UCSD-AML1 (cell line): ENCODE measurements around the gene NFATC4.
A peak's percentile ranks its signal among the peaks of the same experiment; 100 is the strongest.
"Not testable (repeated sequence)": the region's sequence is repeated elsewhere in the genome, so short reads cannot be mapped to it uniquely, and the experiment has no call there.

Source experiments
- DNase-seq: peaks from one replicate; lab custom pipeline; 2025; ENCODE audit not compliant: unreplicated experiment; lab: John Stamatoyannopoulos, UW

NFATC4 gene

DNA sequence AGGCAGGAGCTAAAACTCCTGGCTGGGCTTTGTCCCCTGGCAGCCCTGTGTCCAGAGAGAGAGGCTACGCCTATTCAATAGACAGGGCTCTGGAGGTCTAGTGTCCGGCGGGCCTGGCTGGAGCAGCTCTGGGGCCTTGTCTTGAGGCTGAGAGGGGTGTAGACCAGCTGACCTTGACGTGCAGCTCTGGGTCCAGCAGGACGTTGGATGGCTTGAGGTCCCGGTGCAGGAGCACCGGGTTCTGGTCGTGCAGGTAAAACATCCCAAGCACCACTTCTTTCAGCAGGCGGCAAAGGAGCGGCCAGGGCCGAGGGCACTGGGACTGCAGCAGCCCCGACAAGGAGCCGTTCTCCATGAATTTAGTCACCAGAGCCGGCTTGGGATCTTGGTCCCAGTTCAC is 29.1 kb upstream of the NFATC4 start:
- no peak for DNase-seq

DNA sequence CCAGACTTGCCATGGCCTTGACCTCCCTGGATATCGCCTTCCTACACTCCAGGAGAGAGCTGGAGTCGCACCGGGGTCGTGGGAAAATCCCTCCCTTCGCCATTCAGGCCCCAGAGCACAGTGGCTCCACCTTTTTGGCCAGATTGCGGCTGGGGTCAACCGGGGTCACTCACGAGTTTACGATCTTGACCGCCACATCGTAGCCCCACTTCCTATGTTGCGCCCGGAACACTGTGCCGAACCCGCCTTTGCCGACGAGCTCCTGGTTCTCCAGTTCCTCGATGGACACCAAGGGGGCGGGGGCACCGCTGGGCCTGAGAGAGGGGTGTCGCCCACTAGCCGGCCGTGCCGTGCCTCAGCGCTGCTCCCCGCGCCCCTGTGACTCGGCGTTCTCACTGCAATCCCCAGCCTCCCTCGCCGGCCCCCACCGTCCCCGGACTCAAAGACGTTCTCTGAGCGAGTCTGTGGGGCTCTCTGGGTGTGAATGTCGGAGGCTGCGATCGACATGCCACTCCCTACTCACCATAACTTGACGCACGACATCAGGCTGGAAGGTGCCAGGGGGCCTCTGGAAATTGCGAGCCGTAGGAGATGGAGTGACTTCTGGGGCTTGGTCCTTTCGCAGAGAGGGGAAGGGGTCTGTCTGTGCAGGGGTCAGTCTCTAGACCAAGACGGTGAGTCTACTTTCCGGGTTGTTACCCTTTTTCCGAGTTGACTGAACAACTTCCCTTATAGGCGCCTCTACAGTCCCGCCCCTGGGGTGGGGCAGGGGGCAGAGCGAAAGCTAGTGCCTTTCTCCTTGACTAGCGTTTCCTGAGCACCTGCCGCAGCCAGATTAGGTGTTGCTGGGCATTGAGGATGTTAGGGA is 28.5 kb upstream of the NFATC4 start, which contains the start of gene RIPK3:
RIPK3 (minus strand) TSS at position 708 of the 868 bp plus-strand sequence; CDS start at position 543, 165 bp downstream.
- peak; percentile 67 for DNase-seq

DNA sequence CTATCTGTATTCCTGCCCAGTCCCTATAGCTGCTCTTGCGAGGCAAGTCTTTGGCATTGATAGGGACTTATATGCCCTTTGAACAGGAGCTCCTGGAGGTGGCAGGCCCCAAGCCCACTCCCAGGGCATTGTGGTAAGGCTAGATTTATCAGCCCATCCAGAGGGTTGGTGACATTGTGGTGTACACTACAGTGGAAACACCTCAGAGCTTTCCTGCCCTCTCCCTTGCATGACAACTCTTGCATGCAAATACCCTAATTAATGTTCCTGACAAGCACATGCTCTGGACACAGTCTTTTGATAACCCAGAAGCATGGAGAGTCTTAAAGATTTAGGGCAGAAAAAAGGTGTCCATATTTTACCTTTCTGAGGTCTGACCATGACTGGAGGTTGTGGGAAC is 27.4 kb upstream of the NFATC4 start:
- DNase-seq: no peak

DNA sequence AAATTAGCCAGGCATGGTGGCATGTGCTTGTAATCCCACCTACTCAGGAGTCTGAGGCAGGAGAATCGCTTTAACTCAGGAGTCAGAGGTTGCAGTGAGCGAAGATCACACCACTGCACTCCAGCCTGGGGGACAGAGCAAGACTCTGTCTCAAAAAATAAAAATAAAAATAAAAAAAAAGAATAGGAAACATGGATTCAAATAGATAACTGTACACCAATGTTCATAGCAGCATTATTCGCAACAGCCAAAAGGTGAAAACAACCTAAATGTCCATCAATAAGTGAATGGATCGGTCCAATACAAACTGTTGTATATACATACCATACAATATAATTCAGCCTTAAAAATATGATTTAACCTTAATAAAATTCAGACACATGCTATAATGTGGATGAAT is 25.1 kb upstream of the NFATC4 start:
- no peak for DNase-seq

DNA sequence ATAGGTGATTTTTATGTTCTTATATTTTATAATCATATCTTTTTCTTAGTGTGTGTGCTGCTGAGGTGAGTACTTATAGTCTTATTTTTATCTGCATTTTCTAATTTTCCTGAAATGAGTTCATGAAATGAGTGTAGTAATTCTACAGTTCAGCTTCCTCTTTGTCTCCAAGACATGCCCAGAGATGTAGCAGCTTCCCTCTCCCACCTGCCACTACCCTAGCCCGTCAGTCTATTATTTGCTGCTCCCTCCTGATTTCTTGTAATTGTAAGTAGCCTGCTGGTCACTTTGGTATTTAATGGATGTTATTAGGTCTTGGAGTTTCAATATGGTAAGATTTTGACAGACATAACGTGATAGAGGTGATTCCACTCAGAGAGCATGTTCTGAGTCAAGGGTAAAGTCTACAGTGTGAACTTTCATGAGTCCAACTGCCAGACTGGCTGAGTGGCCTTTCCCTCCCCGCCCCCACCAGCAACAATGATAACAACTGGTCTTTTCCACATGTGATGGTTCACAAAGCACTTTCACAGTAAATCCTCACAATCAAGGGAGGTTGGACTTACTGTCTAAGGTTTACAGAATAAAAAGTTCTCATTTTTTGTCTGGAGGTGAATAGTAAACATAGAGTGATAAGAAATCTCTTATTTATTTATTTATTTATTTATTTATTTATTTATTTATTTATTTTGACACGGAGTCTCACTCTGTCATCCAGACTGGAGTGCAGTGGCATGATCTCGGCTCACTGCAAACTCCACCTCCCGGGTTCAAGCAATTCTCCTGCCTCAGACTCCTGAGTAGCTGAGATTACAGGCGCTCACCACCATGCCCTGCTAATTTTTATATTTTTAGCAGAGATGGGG is 24.0 kb upstream of the NFATC4 start:
- DNase-seq: no peak

DNA sequence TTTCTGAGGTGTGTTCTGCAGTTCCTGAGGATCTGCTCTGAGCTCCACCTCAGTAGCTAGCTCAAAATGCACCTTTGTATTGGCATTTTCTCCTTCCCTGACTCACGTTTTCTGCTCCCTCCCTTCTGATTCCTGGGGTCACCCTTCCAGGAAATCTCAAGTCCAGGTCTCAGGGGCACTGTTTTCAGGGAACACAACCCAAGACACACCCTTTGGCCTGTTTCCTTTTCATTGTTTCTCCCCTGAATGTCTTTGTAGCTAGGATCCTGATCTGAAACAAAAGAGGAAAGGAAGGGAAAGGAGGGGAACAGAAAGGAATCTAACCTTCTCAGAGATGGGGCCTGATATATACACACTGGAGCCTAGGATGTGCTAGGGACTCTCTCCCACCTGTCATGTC is 20.9 kb upstream of the NFATC4 start:
- no peak for DNase-seq

DNA sequence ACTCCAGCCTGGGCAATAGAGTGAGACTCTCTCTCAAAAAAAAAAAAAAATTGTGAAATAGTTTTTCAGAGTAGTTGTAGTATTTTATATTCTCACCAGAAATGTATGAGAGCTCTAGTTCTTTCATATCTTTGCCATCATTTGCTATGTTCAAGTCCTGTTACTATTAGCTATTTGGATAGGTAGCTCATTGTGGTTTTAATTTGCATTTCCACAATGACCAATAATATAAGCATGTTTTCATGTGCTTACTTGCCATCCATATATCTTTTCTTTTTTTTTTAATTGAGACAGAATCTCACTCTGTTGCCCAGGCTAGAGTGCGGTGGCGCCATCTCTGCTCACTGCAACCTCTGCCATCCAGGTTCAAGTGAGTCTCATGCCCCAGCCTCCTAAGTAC is 19.8 kb upstream of the NFATC4 start:
- DNase-seq: no peak

DNA sequence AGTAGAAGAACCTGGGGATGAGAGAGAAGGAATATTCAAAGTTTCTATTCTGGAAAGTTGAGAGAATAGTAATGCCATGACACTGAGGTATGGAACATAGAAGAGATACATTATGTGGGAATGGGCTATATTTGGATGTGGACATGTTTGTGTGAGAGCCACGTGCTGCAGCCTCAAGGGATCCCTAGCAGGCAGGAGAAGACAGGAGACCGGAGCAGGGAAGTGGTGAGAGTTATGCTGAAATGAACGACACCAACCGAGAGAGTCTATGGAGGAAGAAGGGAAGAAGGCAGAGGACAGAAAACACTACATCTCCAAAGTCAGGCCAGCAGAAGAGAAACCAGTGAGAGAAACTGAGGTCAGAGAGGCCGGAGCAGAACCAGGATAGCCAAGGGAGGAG is 18.2 kb upstream of the NFATC4 start:
- DNase-seq: no peak

DNA sequence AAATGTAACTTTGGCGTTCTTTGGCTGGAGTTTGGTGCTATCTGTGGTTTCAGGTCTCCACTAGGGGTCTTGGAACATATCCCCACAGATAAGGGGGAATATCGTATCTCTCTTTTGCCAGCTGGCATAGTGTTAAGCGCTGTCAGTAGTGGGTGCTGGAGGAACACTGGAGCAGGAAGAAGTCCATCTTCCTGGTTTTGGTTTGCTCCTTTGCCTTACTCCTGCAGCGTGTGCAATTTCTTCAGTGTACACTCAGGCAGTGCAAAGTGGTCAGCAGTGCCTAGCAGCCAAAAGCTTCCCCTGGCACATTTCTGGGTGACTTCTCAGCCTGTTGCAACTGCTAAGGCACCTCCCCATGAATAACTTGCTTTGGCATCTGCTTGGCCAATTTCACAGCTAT is 16.5 kb upstream of the NFATC4 start:
- DNase-seq: no peak

DNA sequence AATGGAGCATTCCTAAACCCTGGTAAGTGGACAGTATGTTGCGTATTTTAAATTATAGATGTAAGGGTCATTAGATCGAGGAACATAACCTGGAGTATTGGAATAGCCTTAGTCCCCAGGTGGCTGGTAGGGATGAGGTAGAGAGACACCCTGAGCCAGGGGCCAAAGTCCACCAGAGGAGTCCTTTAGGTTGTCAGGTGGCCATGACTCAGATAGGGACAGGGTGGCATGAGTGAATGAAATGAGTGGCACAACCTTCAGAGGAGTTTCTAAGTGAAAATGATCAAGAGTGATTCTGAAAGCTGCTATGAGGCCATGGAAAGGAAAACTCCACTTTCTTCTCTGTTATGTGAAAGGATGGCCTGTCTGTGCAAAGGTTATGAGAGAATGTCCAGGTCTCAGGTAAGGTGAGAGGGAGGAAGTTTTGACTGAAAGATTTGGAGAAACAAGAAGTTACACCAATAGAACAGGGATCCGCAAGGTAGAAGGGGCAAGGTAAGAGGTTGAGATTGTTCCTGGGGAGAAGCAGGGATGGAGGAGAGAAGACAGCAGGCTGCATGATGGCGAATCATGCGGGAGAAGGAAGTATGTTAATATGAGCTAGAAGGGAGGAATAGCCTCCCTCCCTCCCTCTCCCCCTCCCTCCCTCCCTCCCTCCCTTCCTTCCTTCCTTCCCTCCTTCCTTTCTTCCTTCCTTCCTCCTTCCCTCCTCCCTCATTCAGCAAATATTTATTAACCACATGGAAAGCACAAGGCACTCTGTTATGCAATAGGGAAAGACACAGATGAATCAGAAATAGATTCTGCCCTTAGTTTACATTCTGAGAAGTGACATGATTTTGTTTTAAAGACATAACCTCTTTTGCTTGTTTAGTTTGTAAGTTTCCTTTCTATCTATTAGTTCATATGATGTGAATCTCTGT is 14.2 kb upstream of the NFATC4 start:
- no peak for DNase-seq

DNA sequence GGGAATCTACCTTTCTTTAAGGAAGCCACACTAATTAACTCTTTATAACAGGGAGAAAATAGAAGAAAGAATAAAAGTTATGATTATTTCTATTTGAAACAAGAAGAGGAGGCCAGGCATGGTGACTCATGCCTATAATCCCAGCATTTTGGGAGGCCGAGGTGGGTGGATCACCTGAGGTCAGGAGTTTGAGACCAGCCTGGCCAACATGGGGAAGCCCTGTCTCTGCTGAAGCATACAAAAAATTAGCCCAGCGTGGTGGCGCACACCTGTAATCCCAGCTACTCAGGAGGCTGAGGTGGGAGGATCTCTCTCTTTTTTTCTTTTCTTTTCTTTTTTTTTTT is 13.5 kb upstream of the NFATC4 start:
- DNase-seq: not testable (repeated sequence)

DNA sequence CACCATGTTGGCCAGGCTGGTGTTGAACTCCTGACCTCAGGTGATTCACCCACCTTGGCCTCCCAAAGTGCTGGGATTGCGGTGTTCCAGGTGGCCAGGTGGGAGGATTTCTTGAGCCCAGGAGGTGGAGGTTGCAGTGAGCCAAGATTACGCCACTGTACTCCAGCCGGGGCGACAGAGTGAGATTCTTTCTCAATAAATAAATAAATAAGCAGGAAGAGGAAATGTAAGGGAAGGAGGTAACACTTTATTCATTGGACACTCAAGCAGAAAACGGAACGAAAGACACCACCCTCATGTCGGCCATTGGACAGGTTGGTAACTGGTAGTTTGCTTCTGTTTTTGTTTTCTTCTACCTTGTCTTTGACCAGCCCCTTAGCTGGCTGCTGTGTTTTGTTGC is 13.0 kb upstream of the NFATC4 start:
- no peak for DNase-seq

DNA sequence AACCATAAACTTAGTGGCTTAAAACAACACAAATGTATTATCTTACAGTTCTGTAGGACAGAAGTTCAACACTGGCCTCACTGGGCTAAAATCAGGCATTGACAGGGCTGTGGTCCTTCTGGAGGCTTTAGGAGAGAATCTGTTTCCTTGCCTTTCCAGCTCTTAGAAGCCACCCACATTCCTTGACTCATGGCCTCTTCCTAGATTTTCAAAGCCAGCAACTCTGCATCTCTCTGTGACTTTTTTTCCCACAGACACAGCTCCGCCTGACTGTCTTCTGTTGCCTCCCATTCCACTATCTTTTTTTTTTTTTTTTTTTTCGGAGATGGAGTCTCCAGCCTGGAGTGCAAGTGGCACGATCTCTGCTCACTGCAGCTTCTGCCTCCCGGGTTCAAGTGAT is 11.8 kb upstream of the NFATC4 start:
- DNase-seq: no peak

DNA sequence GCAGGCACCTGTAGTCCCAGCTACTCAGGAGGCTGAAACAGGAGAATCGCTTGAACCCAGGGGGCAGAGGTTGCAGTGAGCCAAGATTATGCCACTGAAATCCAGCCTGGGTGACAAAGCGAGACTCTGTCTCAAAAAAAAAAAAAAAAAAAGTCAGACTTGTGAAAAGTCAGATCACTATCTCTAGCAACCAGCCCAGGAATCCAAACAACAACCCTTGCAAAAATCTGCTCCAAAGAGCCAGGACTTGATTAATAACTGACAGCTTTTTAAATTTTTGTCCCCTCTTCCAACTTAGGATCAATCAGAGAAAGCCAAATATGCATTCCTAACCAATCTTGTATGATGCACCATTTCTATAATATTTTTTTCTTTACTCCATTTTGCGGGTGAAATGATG is 7.7 kb upstream of the NFATC4 start:
- no peak for DNase-seq

DNA sequence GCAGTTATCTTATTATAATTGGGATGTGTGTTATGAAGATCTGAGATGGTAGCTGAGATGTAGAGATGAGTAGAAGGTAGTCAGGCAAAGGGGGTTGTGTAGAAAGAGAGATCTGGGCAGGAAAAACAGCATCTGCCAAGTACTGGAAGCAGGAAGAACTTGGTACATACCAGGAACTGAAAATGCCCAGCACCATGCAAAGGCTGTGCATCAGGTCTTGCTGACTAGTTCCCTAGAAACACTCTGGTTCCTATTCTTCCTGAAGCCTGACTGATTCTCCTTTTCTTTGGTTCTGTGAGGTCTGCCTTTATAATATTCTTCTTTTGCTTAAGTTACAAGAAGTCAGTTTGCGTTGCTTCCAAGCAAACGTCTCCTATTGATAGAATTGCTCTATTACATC is 6.7 kb upstream of the NFATC4 start:
- DNase-seq: no peak

DNA sequence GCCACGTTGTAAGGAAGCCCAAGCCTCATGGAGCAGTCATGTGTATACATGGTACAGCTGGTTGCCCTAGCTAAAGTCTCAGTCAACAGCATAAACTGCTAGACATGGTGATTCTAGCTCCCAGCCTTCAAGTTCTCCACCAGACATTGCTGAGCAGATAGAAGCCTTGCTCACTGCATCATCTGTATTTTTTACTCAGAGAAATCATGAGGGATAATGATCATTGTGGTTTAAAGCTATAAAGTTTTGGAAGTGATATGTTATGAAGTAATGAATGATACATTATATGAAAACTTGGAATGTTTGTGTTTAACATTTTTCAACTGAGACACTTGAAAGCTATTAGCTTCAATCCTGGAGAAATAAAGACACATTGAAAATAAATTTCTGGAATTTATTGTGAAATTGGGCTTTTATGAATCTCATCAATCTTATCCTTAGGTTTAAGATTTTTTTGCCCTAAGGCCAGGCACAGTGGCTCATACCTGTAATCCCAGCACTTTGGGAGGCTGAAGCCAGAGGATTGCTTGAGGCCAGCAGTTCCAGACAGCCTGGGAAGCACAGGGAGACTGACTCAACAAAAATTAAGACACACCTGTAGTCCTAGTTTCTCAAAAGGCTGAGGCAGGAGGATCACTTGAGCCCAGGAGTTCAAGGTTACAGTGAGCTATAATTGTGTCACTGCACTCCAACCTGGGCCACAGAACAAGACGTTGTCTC is 5.6 kb upstream of the NFATC4 start:
- DNase-seq: no peak

DNA sequence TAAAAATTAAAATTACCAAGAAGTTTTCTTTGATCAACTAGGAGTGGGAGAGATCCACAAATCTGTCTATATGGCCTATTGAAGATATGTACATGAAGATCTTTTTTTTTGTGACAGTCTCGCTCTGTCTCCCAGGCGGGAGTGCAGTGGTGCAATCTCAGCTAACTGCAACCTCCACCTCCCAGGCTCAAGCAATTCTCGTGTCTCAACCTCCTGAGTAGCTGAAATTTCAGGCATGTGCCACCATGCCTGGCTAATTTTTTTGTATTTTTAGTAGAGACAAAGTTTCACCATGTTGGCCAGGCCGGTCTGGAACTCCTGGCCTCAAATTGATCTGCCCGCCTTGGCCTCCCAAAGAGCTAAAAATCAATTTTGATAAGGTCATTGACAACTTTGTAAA is 4.6 kb upstream of the NFATC4 start:
- DNase-seq: no peak

DNA sequence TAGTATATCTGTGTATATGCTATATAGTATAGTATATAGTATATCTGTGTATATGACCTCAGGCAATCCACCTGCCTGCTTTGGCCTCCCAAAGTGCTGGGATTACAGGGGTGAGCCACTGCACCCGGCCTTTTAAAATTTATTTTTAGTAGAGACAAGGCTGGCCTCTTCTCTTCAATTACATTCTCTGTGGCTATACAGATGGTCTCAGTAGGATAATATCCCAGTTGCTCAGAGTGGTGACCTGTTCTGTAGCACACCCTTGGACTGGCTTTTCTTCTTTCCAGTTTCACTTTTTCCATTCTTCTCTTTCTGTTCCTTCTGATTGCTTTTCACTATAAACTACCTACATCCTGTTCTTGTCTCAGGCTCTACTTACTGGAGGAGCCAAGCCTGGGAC is 3.1 kb upstream of the NFATC4 start:
- no peak for DNase-seq

DNA sequence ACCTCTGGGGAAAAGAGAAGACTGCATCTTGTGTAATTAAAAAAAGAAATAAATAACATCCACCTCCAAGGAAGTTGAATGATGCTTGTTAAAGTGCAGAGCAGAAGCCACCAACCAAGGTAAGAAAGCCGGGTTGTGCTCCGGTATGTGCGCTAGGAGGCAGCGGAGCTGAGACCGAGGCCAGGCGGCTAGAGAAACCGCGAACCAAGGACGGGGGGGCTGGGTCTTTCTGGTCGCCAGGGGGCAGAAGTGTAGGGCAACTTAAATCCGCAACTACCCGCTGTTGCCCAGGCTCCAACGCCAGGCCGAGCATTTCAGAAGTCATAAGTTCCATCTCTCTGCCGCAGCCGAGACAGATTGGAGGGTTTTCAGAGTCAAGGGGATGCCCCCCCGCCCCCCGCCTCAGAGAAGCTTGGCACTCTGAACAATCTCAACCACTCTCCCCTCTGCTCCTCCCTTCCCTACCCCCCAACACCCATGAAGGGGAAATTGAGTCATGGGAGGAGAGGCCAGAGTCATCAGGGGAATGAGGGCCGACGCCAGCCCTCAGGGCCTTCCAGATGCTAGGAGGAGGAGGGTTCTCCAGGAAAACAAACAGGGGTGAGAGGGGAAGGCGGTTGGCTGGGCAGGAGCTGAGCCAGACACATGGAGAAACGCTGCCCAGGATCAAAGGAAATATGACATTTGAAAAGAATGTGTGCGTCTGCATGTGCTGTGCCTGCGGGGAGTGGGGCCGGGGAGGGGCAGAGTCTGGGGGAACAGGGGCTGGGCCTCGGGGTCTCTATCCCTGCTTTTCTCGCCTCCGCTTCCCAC is 2.2 kb upstream of the NFATC4 start:
- DNase-seq: peak; percentile 93

DNA sequence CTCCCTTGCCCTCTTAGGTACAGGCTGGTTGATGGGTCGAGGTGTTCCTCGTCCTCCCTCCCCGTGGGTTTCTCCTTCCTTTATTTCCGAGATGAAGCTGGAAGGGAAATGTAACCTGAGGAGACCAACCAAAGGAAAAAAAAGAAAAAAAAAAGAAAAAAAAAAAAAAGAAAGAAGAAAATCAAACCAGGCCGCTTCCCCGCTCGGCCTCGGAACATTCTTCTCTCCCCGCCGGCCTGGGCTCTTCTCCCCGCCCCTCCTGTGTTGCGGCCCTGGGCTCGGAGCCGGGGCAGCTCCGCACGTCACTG is 1.6 kb upstream of the NFATC4 start:
- no peak for DNase-seq
